K562 (cell line): ENCODE measurements around the gene TBL1X. TPM values are rescaled to one million over a fixed set of nuclear protein-coding genes. Genes with fewer than 3 reads are reported as not detected.
A peak's percentile ranks its signal among the peaks of the same experiment; 100 is the strongest.

Source experiments
- CTCF ChIP-seq, 3 experiments: IDR thresholded peaks in 2 of 3; conservative IDR thresholded peaks in 1 of 3; 2 replicates each; pipeline ENCODE4 v1.5.1; 2011 to 2012; ENCODE audit warnings: low read length in 3 of 3, mild to moderate bottlenecking in 3 of 3, control low read depth in 2 of 3, improper control_type of control experiment in 1 of 3, inconsistent platforms in 1 of 3, low read depth in 1 of 3, mixed read lengths in 1 of 3, moderate library complexity in 1 of 3; ENCODE audit not compliant: insufficient read depth in 2 of 3
- ESRRA ChIP-seq: fragments of 450-650 bp; IDR thresholded peaks from 2 replicates; pipeline ENCODE4 v1.6.1; 2014; ENCODE audit warnings: low read depth, mild to moderate bottlenecking, moderate library complexity, borderline replicate concordance
- JUND ChIP-seq, 2 experiments: IDR thresholded peaks; 2 replicates in 1 of 2; 3 replicates in 1 of 2; pipeline ENCODE4 v1.6.1; 2011; ENCODE audit warnings: borderline replicate concordance in 2 of 2, low read depth in 2 of 2, low read length in 2 of 2, improper control_type of control experiment in 1 of 2, missing biosample characterization in 1 of 2, missing genetic modification characterization in 1 of 2, missing genetic modification reagents in 1 of 2
- MTF1 ChIP-seq: fragments of 250-450 bp; sonication (Bioruptor Pico); IDR thresholded peaks from 2 replicates; pipeline ENCODE4 v1.9.0; 2021; ENCODE audit warnings: moderate library complexity, mild to moderate bottlenecking, inconsistent platforms, borderline replicate concordance
- MXD1 ChIP-seq: fragments of 250-450 bp; sonication (Bioruptor Pico); IDR thresholded peaks from 2 replicates; pipeline ENCODE4 v1.8.0; 2021; ENCODE audit warnings: borderline replicate concordance, mild to moderate bottlenecking, moderate library complexity; ENCODE audit not compliant: poor library complexity, severe bottlenecking
- NFE2 ChIP-seq: IDR thresholded peaks from 2 replicates; pipeline ENCODE4 v1.6.1; 2014; ENCODE audit warnings: antibody characterized with exemption, low read depth
- PPARD ChIP-seq: fragments of 250-450 bp; sonication (Bioruptor Pico); IDR thresholded peaks from 2 replicates; pipeline ENCODE4 v1.8.0; 2022; ENCODE audit warnings: inconsistent platforms, mild to moderate bottlenecking, moderate library complexity
- PRMT5 ChIP-seq: sonication (generic); formaldehyde crosslinking; IDR thresholded peaks from 2 replicates; pipeline ENCODE4 v1.5.0; 2020; ENCODE audit warnings: missing genetic modification reagents
- REST ChIP-seq, 2 experiments: fragments of 450-650 bp; formaldehyde crosslinking in 1 of 2; IDR thresholded peaks; 2 replicates each; pipeline versions ENCODE4 v1.4.0 to v1.6.1; 2014 to 2020; ENCODE audit warnings: mild to moderate bottlenecking in 2 of 2, borderline replicate concordance in 1 of 2, low read depth in 1 of 2
- ZNF121 ChIP-seq: sonication (generic); formaldehyde crosslinking; conservative IDR thresholded peaks from 2 replicates; pipeline ENCODE4 v1.8.0; 2022; ENCODE audit warnings: missing genetic modification reagents
- ZNF696 ChIP-seq: fragments of 250-450 bp; sonication (Bioruptor Pico); conservative IDR thresholded peaks from 2 replicates; pipeline ENCODE4 v1.4.0; 2020; ENCODE audit warnings: mild to moderate bottlenecking, moderate library complexity
- polyA plus RNA-seq, 8 experiments: library from polyadenylated mRNA; depleted of rRNA in 4 of 8; stranded (reverse) in 5 of 8; unstranded in 3 of 8; fragments of >200 nt; fragmentation: Nextera tagmentation in 2 of 8; fragmentation: Illumina TruSeq in 1 of 8; extraction: Ambion mirVana in 2 of 8; extraction: Trizol in 1 of 8; gene quantifications; 2 replicates each; pipeline versions ENCODE4 v1.2.1 to v1.2.3, GENCODE V29; 2011 to 2014; ENCODE audit warnings: inconsistent platforms in 1 of 8, missing spikeins in 1 of 8
- total RNA-seq, 7 experiments: library from RNA; depleted of rRNA in 6 of 7; stranded (reverse); fragments of >200 nt in 6 of 7; fragmentation: Illumina TruSeq in 2 of 7; extraction: Trizol in 2 of 7; gene quantifications; 2 replicates each; pipeline versions ENCODE4 v1.2.1 to v1.2.3, GENCODE V29; 2011 to 2021; ENCODE audit warnings: low replicate concordance in 1 of 7
- TF ChIP-seq, protein P1 (sequence below), 2 experiments: fragments of 450-650 bp in 1 of 2; sonication (generic) in 1 of 2; formaldehyde crosslinking; conservative IDR thresholded peaks; 2 replicates each; pipeline versions ENCODE4 v1.4.0 to v1.8.1; 2020 to 2022; ENCODE audit warnings: mild to moderate bottlenecking in 1 of 2, missing genetic modification reagents in 1 of 2
- TF ChIP-seq, protein P2 (sequence below): fragments of 450-650 bp; conservative IDR thresholded peaks from 2 replicates; pipeline ENCODE4 v1.6.1; 2016; ENCODE audit warnings: missing genetic modification characterization, low read depth, mild to moderate bottlenecking, missing compliant biosample characterization, moderate library complexity

The TBL1X gene
- total and polyA plus RNA-seq, 9 of the 15 experiments (the other 6 are each of a cell fraction or from before 2014, with no cell fraction given) = 6.0 to 49.6 (median 19.7) TPM

GRCh38 chrX:9708923-9709553 lies 244.2 kb downstream of the TBL1X start (continued):
- no peak for TF ChIP-seq MTF1 (CRISPR knock-in tag)
- TF ChIP-seq, protein P1, sequence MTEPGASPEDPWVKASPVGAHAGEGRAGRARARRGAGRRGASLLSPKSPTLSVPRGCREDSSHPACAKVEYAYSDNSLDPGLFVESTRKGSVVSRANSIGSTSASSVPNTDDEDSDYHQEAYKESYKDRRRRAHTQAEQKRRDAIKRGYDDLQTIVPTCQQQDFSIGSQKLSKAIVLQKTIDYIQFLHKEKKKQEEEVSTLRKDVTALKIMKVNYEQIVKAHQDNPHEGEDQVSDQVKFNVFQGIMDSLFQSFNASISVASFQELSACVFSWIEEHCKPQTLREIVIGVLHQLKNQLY (CRISPR knock-in tag; conservative IDR thresholded peaks at IDR 0.05) = no peak
- no peak for TF ChIP-seq PRMT5 (CRISPR knock-in tag)
- TF ChIP-seq MXD1 (CRISPR knock-in tag) = no peak
- no peak for TF ChIP-seq NFE2
- no peak for TF ChIP-seq ZNF121 (CRISPR knock-in tag)
- TF ChIP-seq ESRRA = no peak
- no peak for TF ChIP-seq PPARD (CRISPR knock-in tag)
- peak; percentile 38; the same call in 1 of the 2 replicates for TF ChIP-seq REST (IDR thresholded peaks at IDR 0.05; ENCODE audit: borderline replicate concordance)
- TF ChIP-seq REST (CRISPR knock-in tag; IDR thresholded peaks at IDR 0.05; ENCODE audit: low read depth) = no peak
- TF ChIP-seq, protein P2, sequence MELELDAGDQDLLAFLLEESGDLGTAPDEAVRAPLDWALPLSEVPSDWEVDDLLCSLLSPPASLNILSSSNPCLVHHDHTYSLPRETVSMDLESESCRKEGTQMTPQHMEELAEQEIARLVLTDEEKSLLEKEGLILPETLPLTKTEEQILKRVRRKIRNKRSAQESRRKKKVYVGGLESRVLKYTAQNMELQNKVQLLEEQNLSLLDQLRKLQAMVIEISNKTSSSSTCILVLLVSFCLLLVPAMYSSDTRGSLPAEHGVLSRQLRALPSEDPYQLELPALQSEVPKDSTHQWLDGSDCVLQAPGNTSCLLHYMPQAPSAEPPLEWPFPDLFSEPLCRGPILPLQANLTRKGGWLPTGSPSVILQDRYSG = no peak
- no peak for TF ChIP-seq ZNF696 (CRISPR knock-in tag)
- TF ChIP-seq CTCF (IDR thresholded peaks at IDR 0.05 in 2 of 3, conservative IDR thresholded peaks at IDR 0.05 in 1 of 3; ENCODE audit: insufficient read depth in 2 of 3, low read depth in 1 of 3, low read length in 3 of 3) = peak; percentile 68 to 79 (median 73)
- TF ChIP-seq JUND (IDR thresholded peaks at IDR 0.05; ENCODE audit: borderline replicate concordance, low read depth, low read length) = peak; percentile 64
- 0 out of 3 replicates have a peak, but pooled peaks have one; percentile 23 for TF ChIP-seq JUND (tag; IDR thresholded peaks at IDR 0.05; ENCODE audit: borderline replicate concordance, low read depth, low read length)
